HepG2 (cell line): ENCODE data around the gene FAM168A. TPM values are rescaled to one million over a fixed set of nuclear protein-coding genes. Genes with fewer than 3 reads are reported as not detected.

Experiments
- ATAC-seq: fragments of 200-7000 bp; cut with Tn5 transposase; 3 replicates; pipeline ENCODE4 v1.9.1; 2020; ENCODE audit warnings: mild to moderate bottlenecking, moderate library complexity
- BruUV-seq: library from RNA; stranded (reverse); fragments of 400-500 nt; replicated peaks from 2 replicates; lab custom pipeline; 2021; lab: Mats Ljungman, UMichigan
- CTCF ChIA-PET: fragments of 300-600 bp; formaldehyde crosslinking; extraction: SDS; loops from one replicate; lab custom pipeline; 2021; ENCODE audit warnings: low total read pairs, inconsistent platforms, low intra/inter-chr PET ratio; lab: Yijun Ruan, JAX
- POLR2A ChIA-PET: fragments of 350-600 bp; sonication (Branson Sonifier 250); formaldehyde crosslinking; loops from one replicate; lab custom pipeline; 2020; ENCODE audit warnings: antibody characterized with exemption, inconsistent platforms; lab: Yijun Ruan, JAX
- DNase-seq: peaks from one replicate; pipeline ENCODE4 v3.0.0-alpha.2; 2015; ENCODE audit warnings: low spot score
- FAIRE-seq: peaks from 3 replicates; lab custom pipeline; 2011; peaks lifted over from hg19 to GRCh38; lab: Jason Lieb, UNC
- H2AFZ ChIP-seq: one replicate; pipeline ENCODE4 v1.6.1; 2011; ENCODE audit warnings: low read length, inconsistent platforms
- H3K27ac ChIP-seq: fragments of 300-600 bp; 3 replicates; pipeline ENCODE4 v1.8.0; 2011; ENCODE audit warnings: mixed run types, mild to moderate bottlenecking, mixed read lengths, low read length, inconsistent platforms; ENCODE audit not compliant: insufficient read depth; ENCODE audit errors: extremely low read length
- H3K27me3 ChIP-seq, 2 experiments: fragments of 200-600 bp in 1 of 2; 2 replicates in 1 of 2; 3 replicates in 1 of 2; pipeline versions ENCODE4 v1.6.0 to v1.8.0; 2011; ENCODE audit warnings: low read length in 2 of 2, mild to moderate bottlenecking in 2 of 2, moderate library complexity in 2 of 2, inconsistent platforms in 1 of 2; ENCODE audit not compliant: insufficient read depth in 2 of 2, control insufficient read depth in 1 of 2
- H3K36me3 ChIP-seq, 2 experiments: fragments of 200-600 bp in 1 of 2; replicated peaks in 1 of 2; 2 replicates in 1 of 2; 3 replicates in 1 of 2; pipeline versions ENCODE4 v1.5.1 to v1.8.0; 2011; ENCODE audit warnings: low read length in 2 of 2, inconsistent platforms in 1 of 2; ENCODE audit not compliant: insufficient read depth in 2 of 2, control insufficient read depth in 1 of 2
- H3K4me1 ChIP-seq: 2 replicates; pipeline ENCODE4 v1.5.1; 2012; ENCODE audit warnings: low read length, inconsistent platforms; ENCODE audit not compliant: insufficient read depth
- H3K4me2 ChIP-seq: 2 replicates; pipeline ENCODE4 v1.6.0; 2011; ENCODE audit warnings: low read depth, low read length, inconsistent platforms
- H3K4me3 ChIP-seq, 3 experiments: fragments of 200-600 bp in 1 of 3; sonication (generic), shearing (Covaris generic) in 1 of 3; replicated peaks in 1 of 3; 2 replicates each; pipeline ENCODE4 v1.5.1; 2011 to 2016; ENCODE audit warnings: low read length in 3 of 3, inconsistent platforms in 2 of 3, low read depth in 2 of 3, mild to moderate bottlenecking in 2 of 3, control low read depth in 1 of 3, mixed read lengths in 1 of 3; ENCODE audit not compliant: insufficient read depth in 1 of 3
- H3K79me2 ChIP-seq: one replicate; pipeline ENCODE4 v1.6.1; 2011; ENCODE audit warnings: low read length, inconsistent platforms; ENCODE audit not compliant: insufficient read depth
- H3K9ac ChIP-seq: 2 replicates; pipeline ENCODE4 v1.6.0; 2011; ENCODE audit warnings: mild to moderate bottlenecking, low read depth, low read length, inconsistent platforms; ENCODE audit not compliant: insufficient read depth
- H3K9me3 ChIP-seq: 2 replicates; pipeline ENCODE4 v1.5.1; 2012; ENCODE audit warnings: mild to moderate bottlenecking, low read length
- H4K20me1 ChIP-seq: 2 replicates; pipeline ENCODE4 v1.6.0; 2011; ENCODE audit warnings: inconsistent platforms, mild to moderate bottlenecking, low read length, moderate library complexity; ENCODE audit not compliant: insufficient read depth
- EEA1 ChIP-seq: sonication (generic); formaldehyde crosslinking; IDR thresholded peaks from 2 replicates; pipeline ENCODE4 v1.5.1; 2020; ENCODE audit warnings: mild to moderate bottlenecking, missing genetic modification reagents, borderline replicate concordance
- FOXA3 ChIP-seq: IDR thresholded peaks from 2 replicates; pipeline ENCODE4 v1.6.1; 2016; ENCODE audit warnings: missing genetic modification reagents, missing compliant biosample characterization
- HOXA7 ChIP-seq: sonication (generic); formaldehyde crosslinking; IDR thresholded peaks from 2 replicates; pipeline ENCODE4 v1.8.1; 2022; ENCODE audit warnings: mild to moderate bottlenecking, missing genetic modification reagents, moderate library complexity
- ISL2 ChIP-seq: sonication (generic); formaldehyde crosslinking; IDR thresholded peaks from 2 replicates; pipeline ENCODE4 v1.5.0; 2020; ENCODE audit warnings: missing genetic modification reagents
- JARID2 ChIP-seq: sonication (generic); formaldehyde crosslinking; IDR thresholded peaks from 2 replicates; pipeline ENCODE4 v1.8.1; 2023; ENCODE audit warnings: missing genetic modification reagents, inconsistent platforms; ENCODE audit not compliant: insufficient replicate concordance
- MEIS1 ChIP-seq: sonication (generic); formaldehyde crosslinking; IDR thresholded peaks from 2 replicates; pipeline ENCODE4 v1.9.0; 2021; ENCODE audit warnings: mild to moderate bottlenecking, missing genetic modification reagents, moderate library complexity, borderline replicate concordance
- NR3C1 ChIP-seq: sonication (generic); formaldehyde crosslinking; IDR thresholded peaks from 2 replicates; pipeline ENCODE4 v1.4.0; 2020; ENCODE audit warnings: missing genetic modification reagents
- PHB2 ChIP-seq: fragments of 450-650 bp; IDR thresholded peaks from 2 replicates; pipeline ENCODE4 v1.6.1; 2018; ENCODE audit not compliant: partially characterized antibody
- RAD51 ChIP-seq: fragments of 450-650 bp; IDR thresholded peaks from 2 replicates; pipeline ENCODE4 v1.6.1; 2016; ENCODE audit warnings: borderline replicate concordance
- SP5 ChIP-seq: IDR thresholded peaks from 2 replicates; pipeline ENCODE4 v1.6.1; 2016; ENCODE audit warnings: low read depth, borderline replicate concordance
- TSC22D2 ChIP-seq: sonication (generic); formaldehyde crosslinking; IDR thresholded peaks from 2 replicates; pipeline ENCODE4 v1.5.1; 2020; ENCODE audit warnings: missing genetic modification reagents, mild to moderate bottlenecking, borderline replicate concordance
- ZFYVE20 ChIP-seq: sonication (generic); formaldehyde crosslinking; IDR thresholded peaks from 2 replicates; pipeline ENCODE4 v1.8.0; 2023; ENCODE audit warnings: low read depth, mild to moderate bottlenecking, moderate library complexity, missing genetic modification reagents, borderline replicate concordance
- ZMYM4 ChIP-seq: sonication (generic); formaldehyde crosslinking; IDR thresholded peaks from 2 replicates; pipeline ENCODE4 v1.8.1; 2023; ENCODE audit warnings: mild to moderate bottlenecking, missing genetic modification reagents
- ZNF263 ChIP-seq: sonication (generic); formaldehyde crosslinking; IDR thresholded peaks from 2 replicates; pipeline ENCODE4 v1.4.0; 2020; ENCODE audit warnings: missing genetic modification reagents
- ZNF3 ChIP-seq: IDR thresholded peaks from 2 replicates; pipeline ENCODE4 v1.7.0; 2017; ENCODE audit warnings: inconsistent platforms
- ZNF556 ChIP-seq: sonication (generic); formaldehyde crosslinking; IDR thresholded peaks from 2 replicates; pipeline ENCODE4 v1.4.0; 2020; ENCODE audit warnings: mild to moderate bottlenecking, missing genetic modification reagents, borderline replicate concordance
- ZNF709 ChIP-seq: sonication (generic); formaldehyde crosslinking; IDR thresholded peaks from 2 replicates; pipeline ENCODE4 v1.5.0; 2020; ENCODE audit warnings: mild to moderate bottlenecking, missing genetic modification reagents
- ZSCAN25 ChIP-seq: sonication (generic); formaldehyde crosslinking; IDR thresholded peaks from 2 replicates; pipeline ENCODE4 v1.8.0; 2022; ENCODE audit warnings: mild to moderate bottlenecking, missing genetic modification reagents
- WGBS: methylation state at CpG from one replicate; pipeline ENCODE4 v1.1.6; 2017; ENCODE audit warnings: low lambda C conversion rate; 5-methylcytosine and 5-hydroxymethylcytosine counted together
- in situ Hi-C: cut with HindIII; loops from 2 replicates; pipeline ENCODE4 v1.10.0; 2017; ENCODE audit warnings: low pct_unique_long_range_greater_than_20kb; ENCODE audit not compliant: extremely low pct_ligation_motif_present
- intact Hi-C: fragments of 100-400 bp; cut with micrococcal nuclease; formaldehyde crosslinking; loops from one replicate; pipeline ENCODE4 v1.10.0; 2022; ENCODE audit not compliant: unreplicated experiment
- polyA plus RNA-seq, 8 experiments: library from polyadenylated mRNA; depleted of rRNA in 3 of 8; stranded (reverse) in 7 of 8; unstranded in 1 of 8; fragments of >200 nt; fragmentation: Illumina TruSeq in 4 of 8; extraction: Trizol in 4 of 8; gene quantifications; 2 replicates each; pipeline versions ENCODE4 v1.2.1 to v1.2.3, GENCODE V29; 2011 to 2016; ENCODE audit warnings: low read depth in 4 of 8, missing spikeins in 1 of 8, mixed read lengths in 1 of 8; ENCODE audit not compliant: insufficient read depth in 1 of 8
- total RNA-seq, 5 experiments: library from RNA; depleted of rRNA; stranded (reverse); fragments of >200 nt; fragmentation: Illumina TruSeq; extraction: Trizol; gene quantifications; 2 replicates each; pipeline ENCODE4 v1.2.3, GENCODE V29; 2016; ENCODE audit warnings: low read depth in 1 of 5
- TF ChIP-seq, protein P1 (sequence below), 2 experiments: IDR thresholded peaks; 2 replicates each; pipeline ENCODE4 v1.6.1; 2011 to 2012; ENCODE audit warnings: low read length in 2 of 2, borderline replicate concordance in 1 of 2, low read depth in 1 of 2, mild to moderate bottlenecking in 1 of 2, moderate library complexity in 1 of 2
- TF ChIP-seq, protein P2 (sequence below): IDR thresholded peaks from 2 replicates; pipeline ENCODE4 v1.6.1; 2016; ENCODE audit warnings: low read depth, borderline replicate concordance

Gene FAM168A
- total and polyA plus RNA-seq, 2 of the 13 experiments (the other 11 are each of a cell fraction or from before 2014, with no cell fraction given) = 13.9 to 15.8 TPM

DNA sequence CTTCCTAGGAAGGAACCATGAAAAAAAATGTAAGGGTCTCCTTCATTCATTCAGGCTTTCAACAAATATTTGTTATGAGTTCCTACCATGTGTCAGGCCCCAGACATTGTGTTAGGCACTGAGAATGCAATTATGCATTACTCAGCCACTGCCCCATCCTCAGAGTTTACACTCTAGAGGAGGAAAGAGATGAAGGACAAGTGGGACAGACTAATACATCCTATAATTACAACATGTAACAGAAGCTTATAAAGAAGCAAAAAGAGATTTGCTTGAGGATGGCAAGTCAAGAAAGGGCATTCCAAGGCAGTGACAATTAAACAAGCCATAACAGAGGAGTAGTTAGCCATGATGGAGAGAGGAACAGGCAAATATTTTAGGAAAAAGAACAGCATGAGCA lies 78.6 kb downstream of the FAM168A start (continued):
- TF ChIP-seq ZMYM4 (CRISPR knock-in tag) = no peak

DNA sequence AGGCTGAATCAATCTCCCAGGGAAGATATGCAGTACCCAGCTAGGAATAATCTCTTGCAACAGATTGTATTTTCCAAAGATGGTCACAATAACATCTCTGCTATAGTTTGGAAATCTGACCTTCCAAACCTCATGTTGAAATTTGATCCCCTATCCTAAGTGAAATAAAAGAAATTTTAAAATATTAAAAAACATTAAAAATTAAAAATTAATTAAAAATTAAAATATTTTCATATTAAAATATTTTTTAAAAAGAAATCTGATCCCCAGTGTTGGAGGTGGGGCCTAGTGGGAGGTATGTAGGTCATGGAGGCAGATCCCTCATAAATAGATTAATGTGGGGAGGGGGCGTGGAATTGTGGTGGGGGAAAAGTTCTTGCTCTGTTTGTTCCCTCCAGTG lies 79.7 kb downstream of the FAM168A start:
- CTCF ChIA-PET = no interaction called here
- no peak overlapping the region for H2AFZ ChIP-seq
- H3K4me3 ChIP-seq = no peak overlapping the region
- in situ Hi-C loops = no loop called here
- H3K36me3 ChIP-seq = no peaks in the 10 kb centered on the region
- 96% methylated on average over 1 of the region's 1 CpG for WGBS
- TF ChIP-seq TSC22D2 (CRISPR knock-in tag) (no peak), SP5 (no peak), ZSCAN25 (no peak), EEA1 (no peak), ISL2 (CRISPR knock-in tag) (no peak), ZNF556 (CRISPR knock-in tag) (no peak), RAD51 (no peak), ZNF3 (CRISPR knock-in tag) (no peak), NR3C1 (no peak), PHB2 (no peak), JARID2 (CRISPR knock-in tag) (no peak), ZFYVE20 (CRISPR knock-in tag) (no peak), ZNF709 (no peak), MEIS1 (CRISPR knock-in tag) (no peak), FOXA3 (no peak), HOXA7 (no peak), ZNF263 (CRISPR knock-in tag) (no peak)
- TF ChIP-seq, protein P1, sequence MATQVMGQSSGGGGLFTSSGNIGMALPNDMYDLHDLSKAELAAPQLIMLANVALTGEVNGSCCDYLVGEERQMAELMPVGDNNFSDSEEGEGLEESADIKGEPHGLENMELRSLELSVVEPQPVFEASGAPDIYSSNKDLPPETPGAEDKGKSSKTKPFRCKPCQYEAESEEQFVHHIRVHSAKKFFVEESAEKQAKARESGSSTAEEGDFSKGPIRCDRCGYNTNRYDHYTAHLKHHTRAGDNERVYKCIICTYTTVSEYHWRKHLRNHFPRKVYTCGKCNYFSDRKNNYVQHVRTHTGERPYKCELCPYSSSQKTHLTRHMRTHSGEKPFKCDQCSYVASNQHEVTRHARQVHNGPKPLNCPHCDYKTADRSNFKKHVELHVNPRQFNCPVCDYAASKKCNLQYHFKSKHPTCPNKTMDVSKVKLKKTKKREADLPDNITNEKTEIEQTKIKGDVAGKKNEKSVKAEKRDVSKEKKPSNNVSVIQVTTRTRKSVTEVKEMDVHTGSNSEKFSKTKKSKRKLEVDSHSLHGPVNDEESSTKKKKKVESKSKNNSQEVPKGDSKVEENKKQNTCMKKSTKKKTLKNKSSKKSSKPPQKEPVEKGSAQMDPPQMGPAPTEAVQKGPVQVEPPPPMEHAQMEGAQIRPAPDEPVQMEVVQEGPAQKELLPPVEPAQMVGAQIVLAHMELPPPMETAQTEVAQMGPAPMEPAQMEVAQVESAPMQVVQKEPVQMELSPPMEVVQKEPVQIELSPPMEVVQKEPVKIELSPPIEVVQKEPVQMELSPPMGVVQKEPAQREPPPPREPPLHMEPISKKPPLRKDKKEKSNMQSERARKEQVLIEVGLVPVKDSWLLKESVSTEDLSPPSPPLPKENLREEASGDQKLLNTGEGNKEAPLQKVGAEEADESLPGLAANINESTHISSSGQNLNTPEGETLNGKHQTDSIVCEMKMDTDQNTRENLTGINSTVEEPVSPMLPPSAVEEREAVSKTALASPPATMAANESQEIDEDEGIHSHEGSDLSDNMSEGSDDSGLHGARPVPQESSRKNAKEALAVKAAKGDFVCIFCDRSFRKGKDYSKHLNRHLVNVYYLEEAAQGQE (IDR thresholded peaks at IDR 0.05; ENCODE audit: borderline replicate concordance in 1 of 2, low read depth in 1 of 2, low read length in 2 of 2) = no peak
- TF ChIP-seq, protein P2, sequence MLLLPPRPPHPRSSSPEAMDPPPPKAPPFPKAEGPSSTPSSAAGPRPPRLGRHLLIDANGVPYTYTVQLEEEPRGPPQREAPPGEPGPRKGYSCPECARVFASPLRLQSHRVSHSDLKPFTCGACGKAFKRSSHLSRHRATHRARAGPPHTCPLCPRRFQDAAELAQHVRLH = no peak
- no peak overlapping the region for H3K4me2 ChIP-seq
- no peaks in the 10 kb centered on the region for H3K9me3 ChIP-seq
- BruUV-seq = no TSS peak
- DNase-seq (no peak), ATAC-seq (no peak), FAIRE-seq (no peak)
- intact Hi-C loops = no loop called here
- POLR2A ChIA-PET = no interaction called here
- H3K27me3 ChIP-seq = no peaks in the 10 kb centered on the region
- no peaks in the 10 kb centered on the region for H4K20me1 ChIP-seq
- no peak overlapping the region for H3K9ac ChIP-seq
- H3K4me1 ChIP-seq = peaks cover 10% of the 10 kb centered on the region; the same call in 1 of the 2 replicates
- H3K27ac ChIP-seq = no peak overlapping the region
- no peaks in the 10 kb centered on the region for H3K79me2 ChIP-seq
